Memory B cell (primary cell): ENCODE data around the gene PSORS1C1.
"Not testable (repeated sequence)": the region's sequence is repeated elsewhere in the genome, so short reads cannot be mapped to it uniquely, and the experiment has no call there.

ENCODE experiments used
- ATAC-seq: fragments of 150-1000 bp; cut with Tn5 transposase; 2 replicates; pipeline ENCODE4 v1.10.0; 2021; ENCODE audit warnings: low read depth, mild to moderate bottlenecking, moderate library complexity
- DNase-seq, 2 donors: peaks; one replicate each; pipeline ENCODE4 v3.0.0; 2022; ENCODE audit warnings: low spot score in 2 of 2
- H3K27ac Mint-ChIP-seq: one replicate; pipeline ENCODE4 v1.8.0; 2022; ENCODE audit warnings: mild to moderate bottlenecking, moderate library complexity, mixed read lengths
- H3K27me3 Mint-ChIP-seq: one replicate; pipeline ENCODE4 v1.8.0; 2022; ENCODE audit warnings: mixed read lengths
- H3K36me3 Mint-ChIP-seq: one replicate; pipeline ENCODE4 v1.8.0; 2022; ENCODE audit warnings: mild to moderate bottlenecking, mixed read lengths
- H3K4me1 Mint-ChIP-seq: one replicate; pipeline ENCODE4 v1.8.0; 2022; ENCODE audit warnings: mixed read lengths
- H3K4me3 Mint-ChIP-seq: one replicate; pipeline ENCODE4 v1.8.0; 2022; ENCODE audit warnings: mild to moderate bottlenecking, moderate library complexity, mixed read lengths
- H3K9me3 Mint-ChIP-seq: one replicate; pipeline ENCODE4 v1.8.0; 2022; ENCODE audit warnings: mixed read lengths

Gene PSORS1C1

GRCh38 chr6:31178143-31179041 is 63.8 kb downstream of the PSORS1C1 start:
- H3K4me1 Mint-ChIP-seq = peaks cover 13% of the 10 kb centered on the region
- no peaks in the 10 kb centered on the region for H3K9me3 Mint-ChIP-seq
- H3K27me3 Mint-ChIP-seq = no peaks in the 10 kb centered on the region
- ATAC-seq = no peak
- no peak overlapping the region for H3K27ac Mint-ChIP-seq
- no peak overlapping the region for H3K4me3 Mint-ChIP-seq
- H3K36me3 Mint-ChIP-seq = peaks cover 3% of the 10 kb centered on the region
- DNase-seq = no peak

GRCh38 chr6:31179042-31179386 is 64.4 kb downstream of the PSORS1C1 start:
- no peak for DNase-seq
- no peak for ATAC-seq
- Mint-ChIP-seq H3K27me3 (no peaks in the 10 kb centered on the region), H3K4me1 (peaks cover 13% of the 10 kb centered on the region), H3K4me3 (no peak overlapping the region), H3K9me3 (no peaks in the 10 kb centered on the region), H3K36me3 (peaks cover 3% of the 10 kb centered on the region), H3K27ac (no peak overlapping the region)

DNA sequence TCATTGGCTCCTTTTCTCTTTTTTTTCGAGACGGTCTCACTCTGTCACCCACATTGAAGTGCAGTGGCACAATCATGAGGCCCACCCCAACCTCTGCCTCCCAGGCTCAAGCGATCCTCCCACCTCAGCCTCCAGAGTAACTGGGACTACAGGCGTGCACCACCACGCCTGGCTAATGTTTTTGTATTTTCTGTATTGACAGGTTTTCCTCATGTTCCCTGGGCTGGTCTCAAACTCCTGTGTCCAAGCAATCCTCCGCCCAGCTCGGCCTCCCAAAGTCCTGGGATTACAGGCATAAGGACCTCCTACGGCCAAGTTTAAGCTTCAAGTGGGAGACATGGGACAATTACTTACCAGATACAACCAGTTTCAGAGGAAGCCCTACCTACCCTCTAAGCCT is 65.3 kb downstream of the PSORS1C1 start:
- Mint-ChIP-seq H3K9me3 (no peaks in the 10 kb centered on the region), H3K4me3 (no peak overlapping the region), H3K27me3 (no peaks in the 10 kb centered on the region), H3K27ac (no peak overlapping the region), H3K36me3 (peaks cover 3% of the 10 kb centered on the region), H3K4me1 (peaks cover 13% of the 10 kb centered on the region)
- DNase-seq (no peak), ATAC-seq (no peak)

DNA sequence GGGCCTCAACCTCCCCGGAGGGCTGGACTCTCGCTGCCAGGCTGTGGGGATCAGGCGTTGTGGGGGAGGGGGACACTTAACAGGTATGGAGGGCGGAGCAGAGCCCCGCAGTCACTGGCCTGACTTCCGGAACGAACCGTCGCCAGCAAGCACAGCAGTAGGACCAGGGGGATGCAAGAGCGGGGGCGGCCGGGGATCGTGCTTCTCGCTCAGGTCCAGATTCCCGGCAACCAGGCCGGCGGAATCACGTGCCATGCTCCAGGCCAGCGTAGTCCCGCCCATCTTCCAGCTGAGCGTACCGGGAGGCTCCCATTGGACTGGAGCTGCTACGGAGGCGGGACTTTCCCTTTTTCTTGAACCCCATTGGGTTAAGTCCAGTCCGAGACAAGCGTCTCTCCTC is 65.9 kb downstream of the PSORS1C1 start:
- peaks cover 3% of the 10 kb centered on the region for H3K36me3 Mint-ChIP-seq
- DNase-seq (peak; percentile 59 to 61), ATAC-seq (peak; percentile 99)
- H3K4me3 Mint-ChIP-seq = peak overlapping the region; percentile 89
- H3K9me3 Mint-ChIP-seq = no peaks in the 10 kb centered on the region
- H3K27me3 Mint-ChIP-seq = no peaks in the 10 kb centered on the region
- H3K27ac Mint-ChIP-seq = peak overlapping the region; percentile 45
- peaks cover 13% of the 10 kb centered on the region for H3K4me1 Mint-ChIP-seq

GRCh38 chr6:31183287-31183686 is 68.7 kb downstream of the PSORS1C1 start:
- H3K27ac Mint-ChIP-seq, H3K36me3 Mint-ChIP-seq, H3K4me3 Mint-ChIP-seq: not testable (repeated sequence)

GRCh38 chr6:31183859-31184258 is 69.3 kb downstream of the PSORS1C1 start:
- H3K4me1 Mint-ChIP-seq = peaks cover 16% of the 10 kb centered on the region
- H3K27me3 Mint-ChIP-seq, H3K36me3 Mint-ChIP-seq, H3K4me3 Mint-ChIP-seq, H3K27ac Mint-ChIP-seq, H3K9me3 Mint-ChIP-seq, ATAC-seq, DNase-seq: not testable (repeated sequence)

More at GRCh38 chr6:31183287-31183686, 68.7 kb downstream of the PSORS1C1 start:
- not testable (repeated sequence) for H3K27me3 Mint-ChIP-seq, H3K9me3 Mint-ChIP-seq, ATAC-seq, DNase-seq
- H3K4me1 Mint-ChIP-seq = peaks cover 22% of the 10 kb centered on the region

DNA sequence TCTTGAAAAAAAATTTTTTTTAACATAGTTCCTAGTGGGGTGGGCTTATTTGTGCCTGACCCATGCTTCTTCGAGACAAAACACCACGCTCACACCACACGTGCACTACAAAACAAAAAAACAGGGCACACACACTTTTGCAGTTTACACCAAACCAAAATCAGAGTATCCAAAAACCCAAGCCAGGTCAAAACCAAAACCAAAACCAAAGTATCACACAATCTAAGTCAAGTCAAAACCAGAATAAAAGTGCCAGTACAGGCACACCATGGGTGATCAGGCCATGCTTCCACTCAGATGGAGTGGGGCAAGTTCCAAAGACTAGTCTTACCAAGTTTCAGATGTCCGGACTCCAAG is 71.1 kb downstream of the PSORS1C1 start:
- not testable (repeated sequence) for H3K9me3 Mint-ChIP-seq, H3K27me3 Mint-ChIP-seq, DNase-seq, ATAC-seq, H3K36me3 Mint-ChIP-seq, H3K4me3 Mint-ChIP-seq
- H3K4me1 Mint-ChIP-seq = peaks cover 12% of the 10 kb centered on the region
- peak overlapping the region; percentile 86 for H3K27ac Mint-ChIP-seq

- Mint-ChIP-seq H3K4me3 (no peak overlapping the region), H3K9me3 (no peaks in the 10 kb centered on the region), H3K27ac (peak overlapping the region; percentile 86), H3K36me3 (peaks cover 1% of the 10 kb centered on the region), H3K27me3 (no peaks in the 10 kb centered on the region), H3K4me1 (peaks cover 12% of the 10 kb centered on the region)
- no peak for DNase-seq
- no peak for ATAC-seq
Measured at GRCh38 chr6:31186052-31186734, 71.6 kb downstream of the PSORS1C1 start.

GRCh38 chr6:31187780-31188194 is 73.2 kb downstream of the PSORS1C1 start:
- H3K4me1 Mint-ChIP-seq = peaks cover 15% of the 10 kb centered on the region
- ATAC-seq (no peak), DNase-seq (no peak)
- H3K4me3 Mint-ChIP-seq = no peak overlapping the region
- H3K27ac Mint-ChIP-seq = no peak overlapping the region
- no peaks in the 10 kb centered on the region for H3K27me3 Mint-ChIP-seq
- H3K36me3 Mint-ChIP-seq = peaks cover 1% of the 10 kb centered on the region
- no peaks in the 10 kb centered on the region for H3K9me3 Mint-ChIP-seq

DNA sequence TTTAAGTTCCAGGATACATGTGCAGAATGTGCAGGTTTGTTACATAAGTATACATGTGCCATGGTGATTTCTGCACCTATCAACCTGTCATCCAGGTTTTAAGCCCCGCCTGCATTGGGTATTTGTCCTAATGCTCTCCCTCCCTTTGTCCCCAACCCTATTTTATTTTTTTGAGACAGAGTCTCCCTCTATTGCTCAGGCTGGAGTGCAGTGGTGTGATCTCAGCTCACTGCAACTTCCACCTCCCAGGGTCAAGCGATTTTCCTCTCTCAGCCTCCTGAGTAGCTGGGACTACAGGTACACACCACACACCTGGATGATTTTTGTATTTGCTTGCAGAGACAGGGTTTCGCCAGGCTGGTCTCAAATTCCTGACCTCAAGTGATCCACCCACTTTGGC is 74.6 kb downstream of the PSORS1C1 start:
- H3K4me1 Mint-ChIP-seq = peaks cover 17% of the 10 kb centered on the region
- not testable (repeated sequence) for H3K4me3 Mint-ChIP-seq, ATAC-seq, H3K27me3 Mint-ChIP-seq, H3K9me3 Mint-ChIP-seq, DNase-seq, H3K36me3 Mint-ChIP-seq, H3K27ac Mint-ChIP-seq
